OCI-LY7 (cell line): ENCODE data around the gene MAD2L2. TPM values are rescaled to one million over a fixed set of nuclear protein-coding genes. Genes with fewer than 3 reads are reported as not detected.

Source experiments
- BruUV-seq: library from RNA; stranded (reverse); fragments of 400-500 nt; replicated peaks from 2 replicates; lab custom pipeline; 2021; lab: Mats Ljungman, UMichigan
- CTCF ChIA-PET: fragments of 300-600 bp; sonication (Branson Sonifier 250); formaldehyde crosslinking; loops from one replicate; lab custom pipeline; 2022; ENCODE audit warnings: antibody characterized with exemption; ENCODE audit not compliant: unreplicated experiment; lab: Charles Lee
- POLR2A ChIA-PET: fragments of 300-600 bp; sonication (Branson Sonifier 250); formaldehyde crosslinking; loops from one replicate; lab custom pipeline; 2022; ENCODE audit warnings: antibody characterized with exemption; lab: Charles Lee
- DNase-seq: peaks from one replicate; pipeline ENCODE4 v3.0.0-alpha.2; 2015; ENCODE audit warnings: low spot score
- H2AFZ ChIP-seq: fragments of 200-600 bp; sonication (generic), shearing (Covaris generic); 2 replicates; pipeline ENCODE4 v1.6.1; 2014; ENCODE audit warnings: mild to moderate bottlenecking, antibody characterized with exemption, low read length, moderate library complexity
- H3K27ac ChIP-seq: fragments of 200-600 bp; sonication (generic); 2 replicates; pipeline ENCODE4 v1.5.1; 2014; ENCODE audit warnings: mixed run types, low read depth, mild to moderate bottlenecking, moderate library complexity, low read length, inconsistent platforms; ENCODE audit not compliant: poor library complexity, severe bottlenecking
- H3K36me3 ChIP-seq: fragments of 200-600 bp; sonication (generic); 2 replicates; pipeline ENCODE4 v1.6.1; 2014; ENCODE audit warnings: mild to moderate bottlenecking, antibody characterized with exemption, low read length, moderate library complexity, mixed read lengths; ENCODE audit not compliant: insufficient read depth
- H3K4me1 ChIP-seq: fragments of 200-600 bp; sonication (generic); 2 replicates; pipeline ENCODE4 v1.5.1; 2014; ENCODE audit warnings: mild to moderate bottlenecking, low read length; ENCODE audit not compliant: insufficient read depth, poor library complexity, severe bottlenecking
- H3K4me2 ChIP-seq: fragments of 200-600 bp; sonication (generic); 2 replicates; pipeline ENCODE4 v1.6.1; 2014; ENCODE audit warnings: mild to moderate bottlenecking, low read length
- H3K4me3 ChIP-seq: fragments of 200-600 bp; sonication (generic); 2 replicates; pipeline ENCODE4 v1.5.1; 2014; ENCODE audit warnings: mild to moderate bottlenecking, low read depth, low read length; ENCODE audit not compliant: poor library complexity, severe bottlenecking
- H3K79me2 ChIP-seq: fragments of 200-600 bp; sonication (generic); 2 replicates; pipeline ENCODE4 v1.6.1; 2016; ENCODE audit warnings: low read depth, mild to moderate bottlenecking, low read length, moderate library complexity, mixed read lengths; ENCODE audit not compliant: insufficient read depth
- H3K9me2 ChIP-seq: fragments of 200-600 bp; sonication (generic); 2 replicates; pipeline ENCODE4 v1.6.1; 2016; ENCODE audit warnings: mild to moderate bottlenecking, low read length, mixed read lengths; ENCODE audit not compliant: insufficient read depth
- H3K9me3 ChIP-seq: fragments of 200-600 bp; sonication (generic); 2 replicates; pipeline ENCODE4 v1.6.1; 2014; ENCODE audit warnings: mild to moderate bottlenecking, mixed run types, low read length, mixed read lengths
- H4K20me1 ChIP-seq: fragments of 200-600 bp; sonication (generic); 2 replicates; pipeline ENCODE4 v1.6.1; 2014; ENCODE audit warnings: mild to moderate bottlenecking, antibody characterized with exemption, low read length, moderate library complexity, mixed read lengths; ENCODE audit not compliant: insufficient read depth
- EZH2phosphoT487 ChIP-seq: fragments of 200-600 bp; sonication (generic); IDR thresholded peaks from 2 replicates; pipeline ENCODE4 v1.6.1; 2018; ENCODE audit warnings: low read depth, borderline replicate concordance, mild to moderate bottlenecking, mixed run types, antibody characterized with exemption, low read length, moderate library complexity, mixed read lengths
- intact Hi-C: fragments of 100-400 bp; cut with micrococcal nuclease; formaldehyde crosslinking; loops from one replicate; pipeline ENCODE4 v1.10.0; 2022; ENCODE audit not compliant: unreplicated experiment
- total RNA-seq, 2 experiments: library from RNA; depleted of rRNA in 1 of 2; stranded (reverse); fragments of >200 nt in 1 of 2; shearing (Covaris generic) in 1 of 2; gene quantifications; 2 replicates each; pipeline ENCODE4 v1.2.3, GENCODE V29; 2014 to 2022
- TF ChIP-seq, protein P1 (sequence below): fragments of 200-600 bp; sonication (generic); conservative IDR thresholded peaks from 2 replicates; pipeline ENCODE4 v1.5.1; 2014; ENCODE audit warnings: mild to moderate bottlenecking, antibody characterized with exemption, low read length, moderate library complexity, mixed read lengths

MAD2L2 gene
- total RNA-seq, 2 experiments from 2014 or later: 89.7 to 144 TPM

DNA sequence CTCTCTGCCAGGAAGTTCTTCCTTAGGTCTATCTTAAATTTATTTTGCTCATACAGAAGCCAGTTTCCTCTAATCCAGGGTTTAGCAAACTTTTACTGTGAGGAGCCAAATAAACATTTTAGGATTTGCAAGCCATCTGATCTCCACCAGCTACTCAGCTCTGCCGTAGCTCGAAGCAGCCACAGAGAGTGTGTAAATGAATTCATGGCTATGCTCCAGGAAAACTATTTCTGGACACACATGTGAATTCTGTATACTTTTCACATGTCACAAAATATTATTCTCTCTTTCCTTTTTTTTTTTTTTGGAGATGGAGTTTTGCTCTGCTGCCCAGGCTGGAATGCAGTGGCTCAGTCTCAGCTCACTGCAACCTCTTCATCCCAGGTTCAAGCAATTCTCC is 41.6 kb upstream of the MAD2L2 start:
- no peak for DNase-seq
- no peaks in the 10 kb centered on the region for H3K9me3 ChIP-seq
- no peak overlapping the region for H3K27ac ChIP-seq
- H2AFZ ChIP-seq: no peak overlapping the region
- no peaks in the 10 kb centered on the region for H4K20me1 ChIP-seq
- H3K4me3 ChIP-seq: no peak overlapping the region
- H3K4me1 ChIP-seq: peaks cover 19% of the 10 kb centered on the region
- H3K79me2 ChIP-seq: no peaks in the 10 kb centered on the region
- no peaks in the 10 kb centered on the region for H3K36me3 ChIP-seq
- BruUV-seq: no TSS peak
- no peak overlapping the region for H3K4me2 ChIP-seq
- CTCF ChIA-PET: no interaction called here
- H3K9me2 ChIP-seq: no peaks in the 10 kb centered on the region
- intact Hi-C loops: no loop called here
- TF ChIP-seq EZH2phosphoT487: no peak
- TF ChIP-seq, protein P1, sequence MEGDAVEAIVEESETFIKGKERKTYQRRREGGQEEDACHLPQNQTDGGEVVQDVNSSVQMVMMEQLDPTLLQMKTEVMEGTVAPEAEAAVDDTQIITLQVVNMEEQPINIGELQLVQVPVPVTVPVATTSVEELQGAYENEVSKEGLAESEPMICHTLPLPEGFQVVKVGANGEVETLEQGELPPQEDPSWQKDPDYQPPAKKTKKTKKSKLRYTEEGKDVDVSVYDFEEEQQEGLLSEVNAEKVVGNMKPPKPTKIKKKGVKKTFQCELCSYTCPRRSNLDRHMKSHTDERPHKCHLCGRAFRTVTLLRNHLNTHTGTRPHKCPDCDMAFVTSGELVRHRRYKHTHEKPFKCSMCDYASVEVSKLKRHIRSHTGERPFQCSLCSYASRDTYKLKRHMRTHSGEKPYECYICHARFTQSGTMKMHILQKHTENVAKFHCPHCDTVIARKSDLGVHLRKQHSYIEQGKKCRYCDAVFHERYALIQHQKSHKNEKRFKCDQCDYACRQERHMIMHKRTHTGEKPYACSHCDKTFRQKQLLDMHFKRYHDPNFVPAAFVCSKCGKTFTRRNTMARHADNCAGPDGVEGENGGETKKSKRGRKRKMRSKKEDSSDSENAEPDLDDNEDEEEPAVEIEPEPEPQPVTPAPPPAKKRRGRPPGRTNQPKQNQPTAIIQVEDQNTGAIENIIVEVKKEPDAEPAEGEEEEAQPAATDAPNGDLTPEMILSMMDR: no peak
- POLR2A ChIA-PET: no interaction called here

DNA sequence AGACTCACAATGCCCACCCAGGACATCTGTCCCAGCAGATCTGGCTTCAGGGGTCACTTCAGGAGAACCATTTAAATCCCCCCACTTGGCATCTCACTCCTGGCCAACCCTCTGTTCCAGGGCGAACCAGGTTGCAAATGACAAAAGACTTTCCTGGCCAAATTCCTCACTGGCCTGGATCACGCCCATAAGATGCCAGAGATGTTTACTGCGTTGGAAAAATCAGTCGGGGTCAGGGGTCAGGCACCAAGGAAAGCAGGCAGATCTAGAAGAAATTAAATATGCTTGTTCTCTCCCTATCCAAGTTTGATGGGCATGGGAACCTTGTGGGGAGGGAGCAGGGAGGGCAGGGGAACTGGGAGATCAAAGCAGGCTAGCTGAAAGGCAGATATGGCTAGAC is 40.4 kb upstream of the MAD2L2 start:
- Histone ChIP-seq H3K27ac (no peak overlapping the region), H3K9me3 (no peaks in the 10 kb centered on the region), H2AFZ (no peak overlapping the region), H3K4me2 (no peak overlapping the region), H3K79me2 (no peaks in the 10 kb centered on the region), H3K9me2 (no peaks in the 10 kb centered on the region), H4K20me1 (no peaks in the 10 kb centered on the region), H3K36me3 (no peaks in the 10 kb centered on the region), H3K4me1 (peaks cover 19% of the 10 kb centered on the region), H3K4me3 (no peak overlapping the region)
- DNase-seq: no peak
- TF ChIP-seq, protein P1: no peak
- no peak for TF ChIP-seq EZH2phosphoT487
- POLR2A ChIA-PET: no interaction called here
- intact Hi-C loops: no loop called here
- no TSS peak for BruUV-seq
- CTCF ChIA-PET: no interaction called here

DNA sequence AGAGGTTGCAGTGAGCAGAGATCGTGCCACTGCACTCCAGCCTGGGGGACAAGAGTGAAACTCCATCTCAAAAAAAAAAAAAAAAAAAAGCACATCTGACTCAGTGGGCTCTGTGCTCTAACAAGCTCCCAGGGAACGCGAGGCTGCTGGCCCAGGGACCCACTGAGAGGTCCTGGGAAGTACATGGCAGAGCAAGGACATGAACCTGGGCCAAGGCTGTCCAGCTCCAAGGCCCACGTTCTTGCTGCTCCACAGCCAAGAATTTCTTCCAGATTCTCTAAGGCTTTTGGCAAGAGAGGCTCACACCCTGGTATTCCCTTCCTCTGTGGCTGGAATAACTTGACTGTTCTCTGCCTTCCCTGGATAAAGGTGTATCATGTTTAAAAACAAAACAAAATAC is 39.6 kb upstream of the MAD2L2 start:
- Histone ChIP-seq H3K27ac (no peak overlapping the region), H4K20me1 (no peaks in the 10 kb centered on the region), H3K4me3 (no peak overlapping the region), H3K9me2 (no peaks in the 10 kb centered on the region), H3K79me2 (no peaks in the 10 kb centered on the region), H3K4me1 (peaks cover 15% of the 10 kb centered on the region), H2AFZ (no peak overlapping the region), H3K4me2 (no peak overlapping the region), H3K36me3 (no peaks in the 10 kb centered on the region), H3K9me3 (no peaks in the 10 kb centered on the region)
- ChIA-PET CTCF (interaction anchor here (0.6 to 1.5 kb wide), 2 partner anchors 17 to 25 kb away, joined by 3 read pairs; no protein-coding TSS in a partner anchor), POLR2A (interaction anchor here (0.7 kb wide), 3 partner anchors 60 to 487 kb away, joined by 3 read pairs; no protein-coding TSS in a partner anchor)
- no peak for TF ChIP-seq EZH2phosphoT487
- TF ChIP-seq, protein P1: no peak
- no TSS peak for BruUV-seq
- no peak for DNase-seq
- intact Hi-C loops: no loop called here
